IMR-90 (cell line): ENCODE data around the gene RNU1-3. TPM values are rescaled to one million over a fixed set of nuclear protein-coding genes. Genes with fewer than 3 reads are reported as not detected.
"Not testable (repeated sequence)": the region's sequence is repeated elsewhere in the genome, so short reads cannot be mapped to it uniquely, and the experiment has no call there.

Experiments
- ATAC-seq: fragments of 200-7000 bp; cut with Tn5 transposase; 2 replicates; pipeline ENCODE4 v1.9.1; 2020; ENCODE audit warnings: low read depth, mild to moderate bottlenecking, moderate library complexity
- BruUV-seq: library from RNA; stranded (reverse); fragments of 400-500 nt; replicated peaks from 2 replicates; lab custom pipeline; 2021; lab: Mats Ljungman, UMichigan
- CTCF ChIA-PET: fragments of 300-600 bp; formaldehyde crosslinking; extraction: SDS; loops from one replicate; lab custom pipeline; 2021; ENCODE audit warnings: antibody characterized with exemption; lab: Yijun Ruan, JAX
- POLR2A ChIA-PET: fragments of 300-600 bp; sonication (Branson Sonifier 250); formaldehyde crosslinking; loops from one replicate; lab custom pipeline; 2022; ENCODE audit warnings: antibody characterized with exemption; ENCODE audit not compliant: unreplicated experiment; lab: Charles Lee
- DNase-seq: peaks from one replicate; pipeline ENCODE4 v3.0.0; 2013
- H2AFZ ChIP-seq: replicated peaks from 2 replicates; pipeline ENCODE3; 2013; ENCODE audit warnings: low read length, mild to moderate bottlenecking; ENCODE audit not compliant: poor library complexity
- H2AK5ac ChIP-seq: 2 replicates; pipeline ENCODE4 v1.6.1; 2013; ENCODE audit warnings: low read depth, low read length, inconsistent platforms
- H2AK9ac ChIP-seq: replicated peaks from 2 replicates; pipeline ENCODE3; 2013; ENCODE audit warnings: mild to moderate bottlenecking, low read depth, low read length, moderate library complexity; ENCODE audit not compliant: poor library complexity
- H2BK120ac ChIP-seq: 2 replicates; pipeline ENCODE4 v1.6.1; 2013; ENCODE audit warnings: low read depth, low read length, inconsistent platforms
- H2BK15ac ChIP-seq: 3 replicates; pipeline ENCODE4 v1.6.1; 2013; ENCODE audit warnings: low read depth, low read length, inconsistent platforms
- H2BK20ac ChIP-seq: 2 replicates; pipeline ENCODE4 v1.6.1; 2013; ENCODE audit warnings: low read depth, mild to moderate bottlenecking, inconsistent platforms, low read length, moderate library complexity
- H2BK5ac ChIP-seq: 2 replicates; pipeline ENCODE4 v1.6.1; 2013; ENCODE audit warnings: mild to moderate bottlenecking, low read depth, low read length, inconsistent platforms; ENCODE audit not compliant: poor library complexity, severe bottlenecking
- H3K14ac ChIP-seq: replicated peaks from 2 replicates; pipeline ENCODE4 v1.6.1; 2013; ENCODE audit warnings: low read depth, low read length, inconsistent platforms
- H3K18ac ChIP-seq: 2 replicates; pipeline ENCODE4 v1.6.1; 2013; ENCODE audit warnings: low read depth, low read length, control low read depth
- H3K23ac ChIP-seq: 2 replicates; pipeline ENCODE4 v1.6.1; 2013; ENCODE audit warnings: low read depth, low read length, inconsistent platforms
- H3K27ac ChIP-seq: 2 replicates; pipeline ENCODE4 v1.5.1; 2013; ENCODE audit warnings: mild to moderate bottlenecking, control low read depth, low read length; ENCODE audit not compliant: insufficient read depth
- H3K27me3 ChIP-seq: 2 replicates; pipeline ENCODE4 v1.6.1; 2013; ENCODE audit warnings: low read length; ENCODE audit not compliant: control insufficient read depth, insufficient read depth
- H3K36me3 ChIP-seq: 2 replicates; pipeline ENCODE4 v1.6.1; 2013; ENCODE audit warnings: low read length, mixed read lengths; ENCODE audit not compliant: control insufficient read depth, insufficient read depth
- H3K4ac ChIP-seq: 2 replicates; pipeline ENCODE4 v1.6.1; 2013; ENCODE audit warnings: low read depth, low read length, inconsistent platforms
- H3K4me1 ChIP-seq: 2 replicates; pipeline ENCODE4 v1.6.1; 2013; ENCODE audit warnings: low read length, mixed read lengths; ENCODE audit not compliant: control insufficient read depth, insufficient read depth
- H3K4me2 ChIP-seq: 2 replicates; pipeline ENCODE4 v1.6.1; 2013; ENCODE audit warnings: low read depth, mild to moderate bottlenecking, control low read depth, low read length, moderate library complexity
- H3K4me3 ChIP-seq: 2 replicates; pipeline ENCODE4 v1.5.1; 2013; ENCODE audit warnings: low read depth, mild to moderate bottlenecking, control low read depth, low read length, moderate library complexity; ENCODE audit not compliant: insufficient read depth
- H3K56ac ChIP-seq: 2 replicates; pipeline ENCODE4 v1.6.1; 2013; ENCODE audit warnings: low read length, inconsistent platforms; ENCODE audit not compliant: insufficient read depth; ENCODE audit errors: extremely low read depth
- H3K79me1 ChIP-seq, 2 experiments: 2 replicates each; pipeline ENCODE4 v1.6.1; 2013; ENCODE audit warnings: low read length in 2 of 2, inconsistent platforms in 1 of 2, low read depth in 1 of 2
- H3K9ac ChIP-seq: 2 replicates; pipeline ENCODE4 v1.6.1; 2013; ENCODE audit warnings: low read depth, low read length, control low read depth
- H3K9me1 ChIP-seq: 2 replicates; pipeline ENCODE4 v1.6.1; 2013; ENCODE audit warnings: low read length, inconsistent platforms; ENCODE audit not compliant: insufficient read depth
- H3K9me3 ChIP-seq: 2 replicates; pipeline ENCODE4 v1.6.1; 2013; ENCODE audit warnings: low read length; ENCODE audit not compliant: control insufficient read depth, insufficient read depth
- H4K20me1 ChIP-seq: 2 replicates; pipeline ENCODE4 v1.6.1; 2013; ENCODE audit warnings: low read length, inconsistent platforms; ENCODE audit not compliant: insufficient read depth
- H4K5ac ChIP-seq: 2 replicates; pipeline ENCODE4 v1.6.1; 2013; ENCODE audit warnings: mild to moderate bottlenecking, low read depth, low read length, control low read depth
- H4K8ac ChIP-seq, 2 experiments: 2 replicates each; pipeline ENCODE4 v1.6.1; 2013; ENCODE audit warnings: low read depth in 2 of 2, low read length in 2 of 2, control low read depth in 1 of 2, inconsistent platforms in 1 of 2
- H4K91ac ChIP-seq: 2 replicates; pipeline ENCODE4 v1.6.1; 2013; ENCODE audit warnings: low read depth, low read length, inconsistent platforms; ENCODE audit not compliant: insufficient read depth
- WGBS, 2 experiments: methylation state at CpG; one replicate each; pipeline versions ENCODE4 v1.1.5 to v1.1.7; 2013; ENCODE audit warnings: missing lambda C conversion rate in 2 of 2; ENCODE audit not compliant: insufficient read length in 1 of 2; ENCODE audit errors: extremely low coverage in 2 of 2; 5-methylcytosine and 5-hydroxymethylcytosine counted together
- dilution Hi-C: fragments of 300-500 bp; cut with HindIII; formaldehyde crosslinking; loops from one replicate; pipeline ENCODE4 v1.14.3; 2018; ENCODE audit warnings: low sequenced_read_pairs; ENCODE audit not compliant: unreplicated experiment
- in situ Hi-C: fragments of 300-500 bp; cut with MboI; formaldehyde crosslinking; loops from 3 replicates; pipeline ENCODE4 v1.14.3; 2019; ENCODE audit warnings: low sequenced_read_pairs, inconsistent platforms, mixed read lengths
- intact Hi-C: fragments of 100-400 bp; cut with micrococcal nuclease; formaldehyde crosslinking; loops from 2 replicates; pipeline ENCODE4 v1.10.0; 2022
- polyA plus RNA-seq, 3 experiments: library from polyadenylated mRNA; depleted of rRNA; stranded (reverse); fragments of >200 nt; gene quantifications; 2 replicates each; pipeline ENCODE4 v1.2.3, GENCODE V29; 2012; ENCODE audit warnings: low replicate concordance in 1 of 3
- total RNA-seq: library from RNA; depleted of rRNA; stranded (reverse); fragments of >200 nt; gene quantifications from 2 replicates; pipeline ENCODE4 v1.2.3, GENCODE V29; 2012

Gene RNU1-3
- total and polyA plus RNA-seq, 2 of the 4 experiments (the other 2 are of a cell fraction): under 0.01 TPM; not detected in 1

DNA sequence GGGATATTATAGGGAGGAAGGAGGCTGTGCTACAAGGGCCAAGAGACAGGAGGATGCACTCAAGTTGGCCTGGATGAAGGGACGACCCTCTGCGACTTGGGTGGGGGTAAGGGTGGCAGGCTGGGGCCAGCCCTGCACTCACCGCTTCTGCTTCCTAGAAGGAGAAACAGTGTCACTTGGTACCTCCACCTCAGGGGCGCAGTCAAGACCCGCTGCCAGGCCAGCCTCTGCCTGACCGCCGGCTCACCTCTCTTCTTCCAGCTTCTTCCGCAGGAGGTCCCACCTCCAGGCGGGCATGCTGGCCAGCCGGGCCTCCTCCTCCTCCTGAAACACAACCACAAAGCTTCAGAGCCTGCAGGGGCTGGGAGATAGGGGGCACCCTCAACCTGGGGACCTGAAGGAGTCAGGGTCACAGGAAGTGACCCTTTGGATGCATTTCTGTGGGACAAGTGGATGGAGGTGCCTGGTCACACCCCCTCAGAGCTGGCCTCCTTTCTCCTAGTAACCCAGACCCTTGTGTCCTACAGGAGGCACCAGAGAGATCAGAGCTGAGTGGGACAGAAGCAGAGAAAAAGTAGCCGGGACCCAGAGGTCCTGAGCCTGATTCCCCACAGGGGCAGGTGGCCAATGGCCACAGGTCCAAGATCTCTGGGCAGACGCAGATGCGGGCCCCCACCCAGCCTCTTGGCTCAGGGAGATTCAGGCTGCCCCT is 24.4 kb upstream of the RNU1-3 start:
- H2AFZ ChIP-seq, H4K20me1 ChIP-seq, H3K79me1 ChIP-seq, intact Hi-C loops, H3K23ac ChIP-seq, H2BK20ac ChIP-seq, H3K4me2 ChIP-seq, dilution Hi-C loops, DNase-seq, H4K91ac ChIP-seq, H4K8ac ChIP-seq, H2AK5ac ChIP-seq, H3K27ac ChIP-seq, H2AK9ac ChIP-seq, H4K5ac ChIP-seq, POLR2A ChIA-PET, H3K4me1 ChIP-seq, H3K9ac ChIP-seq, H3K56ac ChIP-seq, H3K14ac ChIP-seq, H3K4ac ChIP-seq, H3K18ac ChIP-seq, H3K4me3 ChIP-seq, H3K27me3 ChIP-seq, H2BK5ac ChIP-seq, H2BK15ac ChIP-seq, ATAC-seq, H3K36me3 ChIP-seq, CTCF ChIA-PET, H2BK120ac ChIP-seq, BruUV-seq, H3K9me3 ChIP-seq, H3K9me1 ChIP-seq, in situ Hi-C loops: not testable (repeated sequence)
- no CpG with 5 or more reads among the region's 13 CpGs for WGBS, 2 experiments

DNA sequence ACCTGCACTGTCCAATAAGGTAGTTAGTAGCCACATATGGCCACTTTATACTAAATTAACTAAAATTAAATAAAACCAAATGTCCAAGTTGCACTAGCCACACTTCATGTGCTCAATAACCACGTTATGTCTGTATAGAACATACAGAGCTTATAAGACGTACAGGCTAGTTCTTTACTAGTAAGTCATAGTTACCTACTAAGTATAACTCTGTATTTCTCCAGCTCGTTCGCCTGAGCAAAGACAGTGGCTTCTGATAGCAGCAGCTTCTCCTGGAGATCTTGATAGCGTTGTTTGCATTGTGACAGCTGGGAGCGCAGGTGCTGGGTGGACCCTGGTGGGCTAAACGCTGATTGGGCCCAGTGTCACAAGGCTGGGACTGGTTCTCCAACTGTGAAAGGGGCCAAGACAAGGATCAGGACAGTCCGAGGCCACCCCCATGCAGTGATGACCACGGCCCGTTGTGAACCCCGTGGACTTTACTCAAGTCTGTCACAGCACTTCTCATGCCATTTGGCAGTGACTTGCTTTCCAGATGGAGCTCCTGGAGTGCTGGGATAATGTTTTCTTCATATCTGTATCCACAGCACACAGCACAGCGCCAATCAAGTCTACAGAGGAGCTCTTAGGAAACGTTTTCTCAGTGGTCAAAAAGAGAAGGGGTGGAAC is 20.5 kb upstream of the RNU1-3 start:
- not testable (repeated sequence) for H3K9me3 ChIP-seq, H2BK5ac ChIP-seq

More for the DNA sequence above, 20.5 kb upstream of the RNU1-3 start:
- H3K4me1 ChIP-seq, H3K4me3 ChIP-seq, in situ Hi-C loops, H3K79me1 ChIP-seq, ATAC-seq, H3K9ac ChIP-seq, H2BK20ac ChIP-seq, H2AK9ac ChIP-seq, H3K27ac ChIP-seq, H4K91ac ChIP-seq, H3K14ac ChIP-seq, H2AK5ac ChIP-seq, H3K4me2 ChIP-seq, H3K18ac ChIP-seq, POLR2A ChIA-PET, H4K20me1 ChIP-seq, dilution Hi-C loops, H4K5ac ChIP-seq, H3K4ac ChIP-seq, H3K23ac ChIP-seq, BruUV-seq, H3K9me1 ChIP-seq, H4K8ac ChIP-seq, H3K56ac ChIP-seq, DNase-seq, H2AFZ ChIP-seq, H2BK120ac ChIP-seq, CTCF ChIA-PET, H3K36me3 ChIP-seq, H2BK15ac ChIP-seq, intact Hi-C loops: not testable (repeated sequence)
- WGBS, 2 experiments: 40% methylated on average over 1 of the region's 13 CpGs; no CpG with 5 or more reads in 1 of the 2 experiments
- H3K27me3 ChIP-seq: peaks cover 11% of the 10 kb centered on the region
